HEK293 (cell line): Measurements from ENCODE around the gene GCSAM.

Experiments used
- TF ChIP-seq, protein P1 (sequence below): fragments of 450-650 bp; formaldehyde crosslinking; IDR thresholded peaks from 2 replicates; pipeline ENCODE4 v1.5.1; 2016; ENCODE audit warnings: missing biosample characterization, missing genetic modification characterization
- TF ChIP-seq, protein P2 (sequence below): fragments of 450-650 bp; formaldehyde crosslinking; IDR thresholded peaks from 2 replicates; pipeline ENCODE4 v1.5.1; 2016; ENCODE audit warnings: missing biosample characterization, missing genetic modification characterization

DNA sequence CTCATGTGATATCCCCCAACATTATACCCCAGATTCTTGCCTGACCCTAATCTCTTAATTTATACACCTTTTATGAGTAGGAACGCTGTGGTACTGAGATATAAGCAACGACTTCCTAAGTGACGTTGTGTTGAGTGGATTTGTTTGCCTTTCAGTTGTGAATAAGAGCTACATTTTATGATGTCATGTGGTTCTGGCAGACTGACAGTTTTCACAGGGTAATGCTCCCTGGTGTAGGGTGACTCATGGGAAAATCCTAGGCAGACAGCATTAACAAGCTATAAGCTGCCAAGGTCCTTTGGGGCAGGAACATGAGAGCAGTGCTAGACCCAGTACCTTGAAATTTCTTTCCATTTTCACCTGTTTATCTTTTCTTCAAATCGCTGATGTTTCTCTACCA is 35.7 kb downstream of the GCSAM start:
- TF ChIP-seq, protein P1, sequence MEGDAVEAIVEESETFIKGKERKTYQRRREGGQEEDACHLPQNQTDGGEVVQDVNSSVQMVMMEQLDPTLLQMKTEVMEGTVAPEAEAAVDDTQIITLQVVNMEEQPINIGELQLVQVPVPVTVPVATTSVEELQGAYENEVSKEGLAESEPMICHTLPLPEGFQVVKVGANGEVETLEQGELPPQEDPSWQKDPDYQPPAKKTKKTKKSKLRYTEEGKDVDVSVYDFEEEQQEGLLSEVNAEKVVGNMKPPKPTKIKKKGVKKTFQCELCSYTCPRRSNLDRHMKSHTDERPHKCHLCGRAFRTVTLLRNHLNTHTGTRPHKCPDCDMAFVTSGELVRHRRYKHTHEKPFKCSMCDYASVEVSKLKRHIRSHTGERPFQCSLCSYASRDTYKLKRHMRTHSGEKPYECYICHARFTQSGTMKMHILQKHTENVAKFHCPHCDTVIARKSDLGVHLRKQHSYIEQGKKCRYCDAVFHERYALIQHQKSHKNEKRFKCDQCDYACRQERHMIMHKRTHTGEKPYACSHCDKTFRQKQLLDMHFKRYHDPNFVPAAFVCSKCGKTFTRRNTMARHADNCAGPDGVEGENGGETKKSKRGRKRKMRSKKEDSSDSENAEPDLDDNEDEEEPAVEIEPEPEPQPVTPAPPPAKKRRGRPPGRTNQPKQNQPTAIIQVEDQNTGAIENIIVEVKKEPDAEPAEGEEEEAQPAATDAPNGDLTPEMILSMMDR (tag by site-specific recombination) = no peak
- TF ChIP-seq, protein P2, sequence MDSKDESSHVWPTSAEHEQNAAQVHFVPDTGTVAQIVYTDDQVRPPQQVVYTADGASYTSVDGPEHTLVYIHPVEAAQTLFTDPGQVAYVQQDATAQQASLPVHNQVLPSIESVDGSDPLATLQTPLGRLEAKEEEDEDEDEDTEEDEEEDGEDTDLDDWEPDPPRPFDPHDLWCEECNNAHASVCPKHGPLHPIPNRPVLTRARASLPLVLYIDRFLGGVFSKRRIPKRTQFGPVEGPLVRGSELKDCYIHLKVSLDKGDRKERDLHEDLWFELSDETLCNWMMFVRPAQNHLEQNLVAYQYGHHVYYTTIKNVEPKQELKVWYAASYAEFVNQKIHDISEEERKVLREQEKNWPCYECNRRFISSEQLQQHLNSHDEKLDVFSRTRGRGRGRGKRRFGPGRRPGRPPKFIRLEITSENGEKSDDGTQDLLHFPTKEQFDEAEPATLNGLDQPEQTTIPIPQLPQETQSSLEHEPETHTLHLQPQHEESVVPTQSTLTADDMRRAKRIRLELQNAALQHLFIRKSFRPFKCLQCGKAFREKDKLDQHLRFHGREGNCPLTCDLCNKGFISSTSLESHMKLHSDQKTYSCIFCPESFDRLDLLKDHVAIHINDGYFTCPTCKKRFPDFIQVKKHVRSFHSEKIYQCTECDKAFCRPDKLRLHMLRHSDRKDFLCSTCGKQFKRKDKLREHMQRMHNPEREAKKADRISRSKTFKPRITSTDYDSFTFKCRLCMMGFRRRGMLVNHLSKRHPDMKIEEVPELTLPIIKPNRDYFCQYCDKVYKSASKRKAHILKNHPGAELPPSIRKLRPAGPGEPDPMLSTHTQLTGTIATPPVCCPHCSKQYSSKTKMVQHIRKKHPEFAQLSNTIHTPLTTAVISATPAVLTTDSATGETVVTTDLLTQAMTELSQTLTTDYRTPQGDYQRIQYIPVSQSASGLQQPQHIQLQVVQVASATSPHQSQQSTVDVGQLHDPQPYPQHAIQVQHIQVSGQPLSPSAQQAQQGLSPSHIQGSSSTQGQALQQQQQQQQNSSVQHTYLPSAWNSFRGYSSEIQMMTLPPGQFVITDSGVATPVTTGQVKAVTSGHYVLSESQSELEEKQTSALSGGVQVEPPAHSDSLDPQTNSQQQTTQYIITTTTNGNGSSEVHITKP (tag by site-specific recombination) = peak; percentile 74
